NCI-H2196 treated with DMSO at 0.1 percent for 48 hours (cell line): ENCODE results near the gene C2CD2.

Experiments
- DNase-seq: peaks from one replicate; lab custom pipeline; 2025; ENCODE audit not compliant: unreplicated experiment; lab: John Stamatoyannopoulos, UW

C2CD2 gene

DNA sequence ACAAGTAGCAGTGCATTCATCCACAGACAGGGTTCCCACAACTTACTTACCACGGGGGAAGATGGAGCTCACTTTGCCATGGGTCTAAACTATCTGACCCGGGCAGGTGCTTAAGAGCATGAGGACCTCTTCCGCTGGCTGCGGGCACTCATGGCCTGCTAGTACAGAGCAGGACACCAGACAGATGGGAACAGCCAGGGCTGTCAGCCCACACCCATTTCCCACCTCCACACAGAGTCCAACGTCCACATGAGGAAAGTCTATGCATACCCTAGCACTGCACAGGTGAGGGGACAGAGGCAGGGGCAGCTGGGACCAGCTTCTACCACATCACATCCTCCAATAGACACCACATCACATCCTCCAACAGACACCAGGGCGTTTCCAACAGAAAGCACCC, 38.9 kb downstream of the C2CD2 start:
- no peak for DNase-seq

DNA sequence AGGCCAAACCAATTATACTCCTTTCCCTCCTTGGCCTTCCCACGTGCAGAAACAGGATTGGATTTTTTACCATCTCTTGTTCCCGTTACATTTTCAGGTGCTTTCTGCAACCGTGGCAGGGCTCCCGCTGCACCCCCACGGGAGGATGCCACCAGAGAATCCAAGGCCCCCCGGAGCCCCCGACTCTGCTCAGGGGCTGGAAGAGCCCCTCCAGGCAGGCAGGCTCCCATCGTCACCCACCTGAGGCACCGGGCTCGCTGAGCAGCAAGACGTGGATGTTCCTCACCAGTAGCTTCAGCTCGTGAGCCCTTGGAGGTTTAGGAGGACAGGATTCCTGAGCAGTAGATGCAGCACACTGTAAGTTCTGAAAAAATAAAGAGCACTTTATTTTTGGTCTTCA, 39.5 kb downstream of the C2CD2 start:
- DNase-seq: no peak

DNA sequence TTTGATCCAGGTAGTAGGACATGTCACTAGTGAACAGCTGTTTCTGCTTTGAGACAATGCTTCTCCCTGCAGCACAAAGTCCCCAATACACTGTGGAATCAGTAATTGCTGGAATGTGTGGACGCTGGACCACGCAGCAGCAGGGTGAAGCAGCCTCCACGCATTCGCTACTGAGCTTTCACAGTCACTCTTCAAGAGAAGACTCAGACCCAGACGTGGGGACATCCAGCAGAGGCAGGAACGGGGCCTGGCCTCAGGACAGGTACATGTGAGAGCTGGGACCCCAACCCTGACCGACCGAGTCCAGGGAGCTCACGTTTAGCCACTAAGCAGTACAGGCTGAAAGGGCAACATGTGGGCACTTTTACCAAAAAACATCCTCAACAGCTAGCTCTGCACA, 40.6 kb downstream of the C2CD2 start:
- DNase-seq: no peak

DNA sequence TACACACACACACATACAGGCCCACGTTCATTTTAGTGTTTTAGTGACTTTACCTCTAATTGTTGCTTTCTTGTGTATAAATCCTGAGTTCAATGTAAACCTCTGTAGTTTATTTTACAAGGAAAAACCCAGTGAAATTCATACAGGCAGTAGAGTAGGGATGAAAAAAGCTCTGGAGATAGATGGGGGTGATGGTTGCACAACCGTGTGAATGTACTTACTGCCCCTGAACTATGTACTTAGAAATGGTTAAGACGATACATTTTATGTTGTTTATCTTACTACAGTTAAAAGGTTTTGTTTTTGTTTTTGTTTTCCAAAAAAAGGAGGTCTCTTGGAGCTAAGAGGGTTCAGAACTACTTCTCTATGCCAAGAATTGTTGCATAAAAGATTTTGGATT, 45.0 kb downstream of the C2CD2 start:
- DNase-seq: no peak

DNA sequence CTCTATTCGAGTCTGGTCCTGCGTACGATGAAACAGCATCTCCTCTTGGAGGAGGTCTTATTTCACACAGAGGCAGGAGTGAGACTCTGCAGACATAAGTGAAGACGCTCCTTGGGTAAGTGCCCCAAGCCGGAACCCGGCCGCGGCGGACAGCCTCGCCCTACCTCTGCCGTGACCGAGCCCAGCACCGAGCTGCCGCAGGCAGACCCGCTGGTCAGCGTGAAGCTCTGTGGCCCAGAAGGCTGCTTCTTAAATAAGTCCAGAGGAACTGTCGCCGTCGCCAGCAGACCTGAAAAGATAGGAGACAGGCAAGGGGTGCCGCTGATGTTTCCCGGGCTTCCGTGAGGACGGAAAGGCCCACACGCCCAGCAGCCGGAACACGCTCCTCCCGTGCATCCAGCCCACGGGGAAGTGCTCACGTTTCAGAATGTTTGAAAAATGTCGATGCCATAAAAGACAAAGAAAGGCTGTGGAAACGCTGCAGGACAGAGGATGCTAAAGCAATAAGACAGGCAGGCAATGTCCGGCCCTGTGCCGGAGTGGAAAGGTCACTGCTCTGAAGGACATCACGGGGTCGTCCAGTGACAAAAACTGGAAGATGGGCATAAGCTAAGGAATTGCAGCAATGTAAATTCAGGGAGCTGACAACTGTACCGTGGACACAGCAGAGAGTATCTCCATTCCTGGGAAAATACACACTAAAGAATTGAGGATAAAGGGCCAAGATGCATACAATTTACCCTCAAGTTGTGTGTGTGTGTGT, 46.1 kb downstream of the C2CD2 start:
- no peak for DNase-seq

DNA sequence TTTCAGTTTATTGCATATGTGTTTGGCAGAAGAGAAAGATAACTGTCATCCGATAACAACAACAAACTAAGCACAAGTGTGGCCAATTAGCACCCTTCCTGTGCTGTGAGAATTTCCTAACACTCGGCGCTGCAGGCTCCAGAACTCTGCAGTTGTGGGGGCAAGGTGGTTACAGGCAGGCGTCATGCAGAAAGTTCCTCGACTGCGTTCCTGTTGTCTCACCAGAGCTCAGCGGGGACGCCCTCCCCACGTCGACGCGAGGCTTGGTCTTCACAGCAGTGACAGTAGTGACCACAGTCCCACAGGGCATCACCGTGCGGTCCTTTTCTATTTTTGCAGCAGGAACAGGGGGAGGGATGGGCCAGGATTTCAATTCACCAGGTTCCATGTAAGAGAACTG, 47.0 kb downstream of the C2CD2 start:
- no peak for DNase-seq

DNA sequence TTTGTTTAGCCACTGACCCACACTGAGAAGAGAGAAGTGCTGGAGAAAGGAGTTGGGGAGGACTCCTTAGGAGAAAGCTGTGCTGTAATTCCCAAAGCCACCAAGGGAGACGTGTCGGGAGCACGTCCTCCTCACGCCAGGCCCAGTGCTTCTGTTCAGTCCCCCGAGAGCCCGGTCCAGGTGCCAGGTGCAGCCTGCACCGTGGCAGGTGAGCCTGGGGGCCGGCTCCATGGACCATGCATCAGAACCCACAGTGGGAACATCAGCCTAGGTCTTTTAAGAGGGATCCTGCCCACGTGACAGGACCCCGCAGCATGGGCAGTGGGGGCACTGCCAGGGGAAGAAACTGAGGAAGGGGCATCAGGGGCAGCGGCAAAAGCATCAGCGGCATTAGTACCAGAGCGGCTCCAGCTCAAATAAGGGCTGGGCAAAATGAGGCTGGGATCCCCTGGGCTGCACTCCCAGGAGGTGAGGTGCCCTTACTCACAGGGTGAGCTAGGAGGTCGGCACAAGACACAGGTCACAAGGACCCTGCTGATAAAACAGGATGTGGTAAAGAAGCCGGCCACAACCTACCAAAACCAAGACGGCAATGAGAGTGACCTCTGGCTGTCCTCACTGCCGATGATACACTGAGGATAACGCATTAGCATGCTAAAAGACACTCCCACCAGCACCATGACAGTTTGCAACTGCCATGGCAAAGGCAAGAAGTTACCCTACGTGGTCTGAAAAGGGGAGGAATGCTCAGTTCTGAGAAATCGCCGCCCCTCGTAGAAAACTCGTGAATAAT, 50.1 kb downstream of the C2CD2 start:
- no peak for DNase-seq

DNA sequence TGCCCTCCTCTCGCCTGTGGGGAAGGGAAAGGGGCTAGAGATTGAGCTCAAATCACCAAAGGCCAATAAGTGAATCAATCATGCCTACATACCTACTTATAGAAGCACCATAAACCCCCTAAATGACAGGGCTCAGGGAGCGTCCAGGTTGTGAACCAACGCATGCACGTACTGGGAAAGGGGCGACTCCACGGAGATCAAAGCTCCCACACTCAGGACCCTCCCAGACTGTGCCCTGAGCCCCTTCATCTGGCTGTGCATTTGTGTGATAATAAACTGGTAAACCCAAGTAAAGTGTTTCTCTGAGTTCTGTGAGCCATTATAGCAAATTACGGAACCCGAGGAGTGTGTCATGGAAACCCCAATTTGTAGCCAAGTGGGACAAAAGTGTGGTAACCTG, 50.9 kb downstream of the C2CD2 start:
- no peak for DNase-seq

DNA sequence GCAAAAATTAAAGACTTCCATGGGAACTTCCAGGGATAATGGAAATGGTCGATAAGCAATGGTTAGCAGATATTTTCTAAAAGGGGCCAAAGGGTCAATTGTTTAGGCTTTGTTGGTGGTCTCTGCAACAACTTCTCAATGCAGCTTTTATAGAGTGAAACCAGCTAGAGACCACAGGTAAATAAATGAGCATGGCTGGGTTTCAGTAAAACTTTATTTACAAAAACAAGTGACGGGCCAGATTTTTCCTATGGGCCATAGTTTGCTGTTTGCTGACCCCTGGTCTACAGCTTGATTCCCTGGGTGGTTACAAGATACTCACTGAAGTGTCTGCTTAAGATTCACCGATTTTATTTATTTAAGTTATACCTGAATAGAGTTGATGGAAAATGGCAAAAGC, 52.0 kb downstream of the C2CD2 start:
- DNase-seq: no peak

DNA sequence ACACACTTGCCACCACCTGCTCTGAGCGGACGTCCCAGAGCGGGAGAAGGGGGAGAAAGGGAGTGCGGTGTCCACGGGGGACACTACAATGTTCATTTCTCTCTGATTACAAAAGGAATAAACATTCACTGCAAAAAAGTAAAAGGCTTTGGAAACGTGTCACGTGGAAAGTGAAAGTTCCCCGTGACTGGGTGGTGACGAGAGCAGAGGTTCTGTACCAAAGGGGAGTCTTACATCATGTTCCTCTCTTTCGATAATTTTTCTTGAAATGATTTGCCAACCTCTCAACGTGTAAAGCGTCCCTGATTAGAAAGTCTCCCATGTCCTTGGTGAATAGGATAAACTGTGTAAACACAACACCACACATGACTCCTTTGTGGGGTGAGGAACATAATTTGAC, 52.7 kb downstream of the C2CD2 start:
- DNase-seq: no peak

DNA sequence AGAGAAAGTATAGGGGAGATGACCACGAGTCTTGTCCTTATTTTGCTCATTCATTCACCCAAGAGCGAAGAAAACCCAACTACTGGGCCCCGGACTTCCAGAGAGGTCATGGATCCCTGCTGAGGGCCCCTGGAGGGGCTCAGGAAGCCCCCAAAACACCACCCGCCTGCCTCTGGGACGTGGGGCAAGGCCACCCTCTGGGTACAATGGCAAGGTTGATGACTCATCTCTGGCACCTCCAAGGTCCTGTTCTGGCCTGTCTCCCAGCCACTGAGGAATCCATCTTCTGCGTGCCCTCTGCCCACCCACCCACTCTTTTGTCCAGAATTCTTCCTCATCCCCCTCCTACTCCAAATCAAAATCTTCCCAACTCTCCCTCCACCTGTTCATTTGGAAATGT, 53.4 kb downstream of the C2CD2 start:
- no peak for DNase-seq

DNA sequence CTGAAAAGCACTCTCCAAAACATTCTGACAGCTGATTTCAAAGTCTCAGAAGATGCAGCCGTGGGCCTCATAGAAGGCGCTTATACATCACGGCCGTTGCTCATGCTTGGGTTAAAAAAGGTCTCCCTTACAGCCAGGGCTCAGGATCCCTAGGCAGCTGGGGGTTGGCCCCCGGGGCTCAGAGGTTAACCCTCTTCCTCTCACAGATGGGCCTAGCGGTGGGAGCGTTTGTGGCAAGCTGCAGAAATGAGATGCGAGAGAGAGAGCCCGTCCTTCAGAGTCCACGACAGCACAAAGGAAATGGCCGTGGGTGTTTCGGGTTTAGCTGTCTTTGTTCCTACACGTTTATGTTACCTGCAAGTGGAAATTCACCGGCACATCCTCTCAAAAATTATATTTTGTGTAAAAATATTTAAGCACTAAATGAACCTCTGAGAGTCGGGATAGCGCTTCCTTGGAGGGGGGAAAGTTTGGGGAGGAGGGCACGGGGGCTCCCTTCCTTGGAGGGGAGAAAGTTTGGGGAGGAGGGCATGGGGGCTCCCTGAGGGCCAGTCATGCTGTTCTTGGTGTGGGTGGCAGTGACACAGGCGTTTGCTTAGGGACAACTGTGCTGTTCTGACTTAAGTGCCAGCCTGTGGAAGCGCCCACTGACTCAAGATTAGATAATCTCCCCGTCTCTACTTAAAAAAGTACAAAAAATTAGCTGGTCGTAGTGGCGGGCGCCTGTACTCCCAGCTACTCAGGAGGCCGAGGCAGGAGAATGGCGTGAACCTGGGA, 54.2 kb downstream of the C2CD2 start:
- no peak for DNase-seq

DNA sequence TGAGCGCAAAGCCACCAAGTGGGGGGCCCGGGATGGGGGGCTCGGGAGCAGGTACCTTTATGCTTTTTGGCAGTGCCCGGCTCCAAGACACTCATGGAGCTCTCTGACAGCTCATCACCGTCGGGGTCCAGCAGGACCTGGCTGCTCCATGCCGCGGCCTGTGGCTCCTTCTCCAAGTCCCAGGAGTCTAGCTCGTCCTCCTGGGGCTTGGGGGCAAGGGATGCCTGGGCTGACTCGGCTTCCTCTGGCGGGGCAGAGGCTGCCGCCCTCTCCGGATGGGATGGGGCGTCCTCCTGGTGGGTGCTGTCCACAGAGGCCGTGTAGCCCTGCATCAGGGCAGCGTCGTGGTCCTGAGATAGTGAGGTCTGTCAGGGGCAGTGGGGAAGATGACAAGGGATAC, 54.8 kb downstream of the C2CD2 start:
- no peak for DNase-seq

DNA sequence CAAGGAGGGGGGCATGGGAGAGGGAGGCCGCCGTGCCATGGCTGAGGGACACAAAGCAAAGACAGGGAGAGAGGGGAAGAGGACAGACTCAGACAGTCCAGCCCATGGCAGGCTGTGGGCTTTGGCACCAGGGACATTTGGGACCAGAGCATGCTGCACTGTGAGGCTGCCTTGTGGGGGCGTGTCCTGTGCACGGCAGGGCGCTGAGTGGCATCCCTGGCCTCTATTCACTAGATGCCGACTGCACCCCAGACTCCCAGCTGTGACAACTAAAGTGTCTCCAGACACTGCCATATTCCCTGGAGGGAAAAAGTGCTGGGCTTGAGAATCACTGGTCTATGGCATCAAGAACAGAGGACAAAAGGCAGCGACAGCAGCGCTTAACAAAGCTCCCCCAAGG, 56.1 kb downstream of the C2CD2 start:
- no peak for DNase-seq

DNA sequence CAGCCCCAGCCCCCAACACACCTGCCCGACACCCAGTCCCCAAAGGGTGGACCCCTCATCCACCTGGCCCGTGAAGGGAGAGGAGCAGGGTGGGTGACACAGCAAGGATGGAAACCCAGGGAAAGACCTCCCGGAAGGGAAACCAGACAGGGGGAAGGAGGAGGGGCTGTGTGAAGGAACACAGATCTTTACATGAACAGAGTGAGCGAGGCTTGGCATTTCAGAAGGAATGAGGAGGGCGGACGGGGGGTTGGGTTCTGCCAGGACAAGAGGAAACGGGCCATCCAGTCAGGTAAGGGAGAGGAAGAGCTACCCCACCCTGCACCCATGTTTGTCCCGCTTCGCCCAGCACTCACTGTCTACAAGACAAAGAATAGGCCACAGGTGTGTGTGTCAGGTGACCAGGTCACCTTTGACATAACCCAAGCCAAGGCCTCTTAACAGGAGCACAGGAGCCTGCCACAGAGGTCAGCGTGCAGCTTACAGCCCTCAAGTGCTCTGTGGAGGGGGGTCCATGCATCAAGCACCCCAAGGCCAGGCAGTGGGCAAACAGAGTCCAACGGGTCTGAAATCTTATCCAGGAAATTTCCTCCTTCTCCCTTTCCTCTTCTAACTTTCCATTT, 56.7 kb downstream of the C2CD2 start:
- DNase-seq: no peak

DNA sequence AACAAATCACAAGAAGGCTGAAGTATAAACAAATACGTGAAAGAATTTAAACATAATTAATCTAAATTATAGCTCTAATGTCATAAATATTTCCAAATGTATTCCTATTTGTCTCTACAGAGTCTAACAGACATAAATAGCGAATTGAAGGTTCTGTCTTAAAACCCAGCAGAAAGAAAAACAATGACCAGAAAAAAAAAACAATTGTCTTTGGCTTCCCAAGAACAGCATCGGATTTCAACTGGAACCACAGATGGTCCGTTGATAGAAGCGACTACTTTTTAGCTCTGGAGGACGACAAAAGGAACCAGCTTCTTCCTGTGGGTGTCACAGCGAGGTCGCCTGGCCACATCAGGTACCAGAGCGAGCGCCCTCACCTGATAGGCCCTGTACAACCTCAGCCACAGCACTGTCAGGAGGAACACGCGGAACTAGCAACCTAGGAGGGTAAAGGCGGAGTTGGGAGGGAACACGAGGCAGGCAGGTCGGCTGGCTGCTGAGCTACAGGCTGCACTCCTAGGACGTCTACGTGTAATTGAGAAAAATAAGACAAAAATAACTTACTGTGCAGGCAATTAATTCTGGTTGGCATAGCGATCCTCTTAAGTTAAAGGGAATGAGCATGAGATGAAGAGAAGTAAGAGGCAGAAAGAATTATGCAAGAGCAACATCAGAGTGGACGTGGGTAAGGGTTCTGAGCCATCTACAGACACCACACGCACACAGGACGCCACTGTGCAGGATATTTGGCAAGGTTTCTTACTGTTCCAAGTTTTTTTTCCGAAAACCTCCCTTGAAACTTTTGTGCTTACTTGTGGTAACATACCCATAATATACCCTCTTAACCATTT, 58.0 kb downstream of the C2CD2 start:
- DNase-seq: no peak

DNA sequence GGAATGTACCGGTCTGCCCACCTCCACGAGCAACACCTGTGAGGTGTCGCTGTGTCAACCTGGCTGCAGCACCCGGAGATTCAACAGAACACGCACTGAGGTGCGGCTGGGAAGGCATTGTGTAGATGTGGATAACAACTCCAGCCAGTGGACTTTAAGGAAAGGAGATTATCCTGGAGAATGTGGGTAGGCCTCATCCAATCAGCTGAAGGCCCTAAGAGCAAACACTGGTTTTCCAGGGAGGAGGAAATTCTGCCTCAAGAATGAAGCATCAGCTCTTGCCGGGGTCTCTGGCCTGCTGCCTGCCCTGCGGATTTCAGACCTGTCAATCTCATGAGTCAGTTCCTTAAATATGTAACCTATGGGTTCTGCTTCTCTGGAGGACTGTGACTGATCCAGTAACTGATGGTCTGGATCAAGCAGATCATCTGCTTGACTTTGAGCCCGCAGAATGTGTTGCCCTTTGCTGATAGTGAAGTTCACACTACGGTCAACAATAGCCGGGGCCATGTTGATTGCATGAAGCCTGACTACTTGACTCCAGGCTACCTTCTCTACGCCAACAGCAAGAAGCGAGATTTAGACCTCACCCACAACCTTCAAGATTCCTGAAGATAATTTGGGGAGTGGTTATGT, 58.8 kb downstream of the C2CD2 start:
- DNase-seq: no peak

DNA sequence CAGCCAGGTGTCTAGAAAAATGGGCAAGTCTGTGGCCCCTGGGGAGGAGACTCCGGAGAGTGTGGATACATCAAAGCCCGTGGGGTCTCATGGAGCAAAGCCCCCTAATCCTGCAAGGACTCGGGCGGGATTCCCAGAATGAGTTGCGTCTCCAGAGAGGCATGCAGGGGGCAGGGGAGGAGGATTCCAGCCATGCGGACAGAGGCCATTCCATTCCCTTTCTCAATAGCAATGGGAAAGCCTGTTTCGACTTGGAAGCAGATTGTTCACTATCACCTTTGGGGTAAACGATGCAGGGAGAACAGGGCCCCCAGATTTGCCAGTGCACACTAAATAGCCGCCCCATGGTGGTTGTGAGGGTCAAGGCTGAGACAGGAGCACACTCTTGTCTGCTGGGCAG, 59.3 kb downstream of the C2CD2 start:
- no peak for DNase-seq

DNA sequence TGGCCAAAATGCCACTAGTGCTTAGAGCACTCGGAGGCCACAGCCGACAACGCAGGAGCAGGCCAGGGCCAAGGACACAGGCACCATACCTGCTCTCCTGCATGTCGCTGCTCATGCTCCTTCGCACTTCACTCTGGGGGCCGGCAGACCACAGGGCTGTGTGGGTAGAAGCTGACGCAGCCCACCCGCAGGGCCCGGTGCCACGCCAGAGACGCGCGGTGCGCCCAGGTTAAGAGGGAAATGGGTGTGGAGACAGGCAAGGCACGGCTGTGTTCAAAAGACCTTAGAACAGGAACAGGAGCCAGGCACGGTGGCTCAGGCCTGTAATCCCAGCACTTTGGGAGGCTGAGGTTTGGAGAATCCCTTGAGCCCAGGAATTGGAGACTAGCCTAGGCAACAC, 61.1 kb downstream of the C2CD2 start:
- DNase-seq: no peak

DNA sequence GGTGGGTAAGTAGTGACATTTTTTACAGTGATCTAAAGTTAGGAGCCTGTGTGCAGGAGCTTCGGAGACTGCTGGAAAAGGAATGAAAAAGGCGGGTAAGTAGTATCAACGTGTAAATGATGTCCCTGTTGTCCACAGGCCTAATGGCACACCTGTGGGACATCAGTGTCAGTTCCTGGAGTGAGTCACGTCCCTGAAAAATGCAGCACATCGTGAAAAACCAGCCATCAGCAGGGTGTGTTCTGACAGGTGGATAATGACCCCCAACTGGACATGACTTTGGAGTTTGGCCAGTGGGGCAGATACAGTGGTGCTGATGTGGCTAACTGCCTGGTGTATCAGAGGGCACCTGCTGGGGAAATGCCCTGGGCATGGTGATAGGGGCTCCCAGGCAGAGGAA, 62.7 kb downstream of the C2CD2 start:
- DNase-seq: no peak
